HG03025 (cell line): ENCODE results near the gene ST7.

Experiments used
- ATAC-seq: cut with Tn5 transposase; IDR thresholded peaks from one replicate; pipeline ENCODE4 v1.9.1; 2021; ENCODE audit warnings: mild to moderate bottlenecking, moderate library complexity; ENCODE audit not compliant: unreplicated experiment, low FRiP score

The ST7 gene

GRCh38 chr7:117210397-117210796 is 257.1 kb downstream of the ST7 start:
- ATAC-seq, result no peak

- no peak for ATAC-seq
These were observed 257.6 kb downstream of the ST7 start for GRCh38 chr7:117210908-117211307.

GRCh38 chr7:117211614-117212013 is 258.3 kb downstream of the ST7 start:
- no peak for ATAC-seq

GRCh38 chr7:117212969-117213877 is 259.9 kb downstream of the ST7 start:
- peak; percentile 87 for ATAC-seq

GRCh38 chr7:117216010-117216409 is 262.7 kb downstream of the ST7 start:
- no peak for ATAC-seq

- ATAC-seq, result no peak
These were observed 263.3 kb downstream of the ST7 start for GRCh38 chr7:117216436-117217069.

- ATAC-seq, result no peak
These were observed 264.1 kb downstream of the ST7 start for GRCh38 chr7:117217106-117218035.

- no peak for ATAC-seq
These were observed 265.4 kb downstream of the ST7 start for GRCh38 chr7:117218700-117219099.

GRCh38 chr7:117219485-117219884 is 266.2 kb downstream of the ST7 start:
- ATAC-seq, result no peak

- ATAC-seq, result no peak
These were observed 267.5 kb downstream of the ST7 start for GRCh38 chr7:117220836-117221235.

- ATAC-seq, result no peak
These were observed 272.2 kb downstream of the ST7 start for GRCh38 chr7:117225536-117225935.

- ATAC-seq, result no peak
These were observed 273.8 kb downstream of the ST7 start for GRCh38 chr7:117227091-117227490.

GRCh38 chr7:117229350-117229749 is 276.0 kb downstream of the ST7 start:
- ATAC-seq, result no peak

- no peak for ATAC-seq
These were observed 277.2 kb downstream of the ST7 start for GRCh38 chr7:117230276-117231046.

- ATAC-seq, result no peak
These were observed 277.7 kb downstream of the ST7 start for GRCh38 chr7:117231047-117231359.

- peak; percentile 63 for ATAC-seq
These were observed 284.3 kb downstream of the ST7 start for GRCh38 chr7:117237646-117238045.

GRCh38 chr7:117238472-117238871 is 285.2 kb downstream of the ST7 start:
- no peak for ATAC-seq

GRCh38 chr7:117238937-117239336 is 285.6 kb downstream of the ST7 start:
- no peak for ATAC-seq

GRCh38 chr7:117241088-117241487 is 287.8 kb downstream of the ST7 start:
- no peak for ATAC-seq

GRCh38 chr7:117243390-117243789 is 290.1 kb downstream of the ST7 start:
- no peak for ATAC-seq
